Activated T-helper 17 cell treated with anti-CD3 and anti-CD28 coated beads, Interleukin-2, amount 50 U/mL, for 72 hours (primary cell): ENCODE measurements around the gene DAB2IP. TPM values are rescaled to one million over a fixed set of nuclear protein-coding genes. Genes with fewer than 3 reads are reported as not detected.

Source experiments
- ATAC-seq: fragments of 150-1000 bp; cut with Tn5 transposase; replicated peaks from 2 replicates; pipeline ENCODE4 v1.10.0; 2021; ENCODE audit warnings: mild to moderate bottlenecking, moderate library complexity
- H3K27ac Mint-ChIP-seq: one replicate; pipeline ENCODE4 v1.8.0; 2022; ENCODE audit warnings: mixed read lengths
- H3K27me3 Mint-ChIP-seq: one replicate; pipeline ENCODE4 v1.8.0; 2022; ENCODE audit warnings: mixed read lengths
- H3K36me3 Mint-ChIP-seq: one replicate; pipeline ENCODE4 v1.8.0; 2022; ENCODE audit warnings: low read depth, mild to moderate bottlenecking, mixed read lengths
- H3K4me1 Mint-ChIP-seq: one replicate; pipeline ENCODE4 v1.8.0; 2022; ENCODE audit warnings: mixed read lengths
- H3K4me3 Mint-ChIP-seq: one replicate; pipeline ENCODE4 v1.8.0; 2022; ENCODE audit warnings: mild to moderate bottlenecking, mixed read lengths
- H3K9me3 Mint-ChIP-seq: one replicate; pipeline ENCODE4 v1.8.0; 2022; ENCODE audit warnings: mixed read lengths
- total RNA-seq, 2 donors: library from RNA; stranded (reverse); gene quantifications; one replicate each; pipeline ENCODE4 v1.2.3, GENCODE V29; 2022

Gene DAB2IP
- total RNA-seq, 2 donors from 2014 or later = 0.09 TPM; not detected in 1

GRCh38 chr9:121827251-121827967 lies 176.0 kb downstream of the DAB2IP start:
- Mint-ChIP-seq H3K4me1 (no peaks in the 10 kb centered on the region), H3K4me3 (no peak overlapping the region), H3K27me3 (no peaks in the 10 kb centered on the region), H3K9me3 (no peaks in the 10 kb centered on the region), H3K27ac (no peak overlapping the region), H3K36me3 (no peaks in the 10 kb centered on the region)
- no peak for ATAC-seq

- no peak overlapping the region for H3K27ac Mint-ChIP-seq
- no peaks in the 10 kb centered on the region for H3K4me1 Mint-ChIP-seq
- ATAC-seq = no peak
- no peaks in the 10 kb centered on the region for H3K36me3 Mint-ChIP-seq
- no peaks in the 10 kb centered on the region for H3K27me3 Mint-ChIP-seq
- H3K9me3 Mint-ChIP-seq = no peaks in the 10 kb centered on the region
- H3K4me3 Mint-ChIP-seq = no peak overlapping the region
Observed at GRCh38 chr9:121830441-121831140, 179.2 kb downstream of the DAB2IP start.

- Mint-ChIP-seq H3K36me3 (no peaks in the 10 kb centered on the region), H3K9me3 (no peaks in the 10 kb centered on the region), H3K4me1 (no peaks in the 10 kb centered on the region), H3K4me3 (no peak overlapping the region), H3K27me3 (no peaks in the 10 kb centered on the region), H3K27ac (no peak overlapping the region)
- ATAC-seq = no peak
Observed at GRCh38 chr9:121831869-121832268, 180.4 kb downstream of the DAB2IP start.

GRCh38 chr9:121833061-121833460 lies 181.6 kb downstream of the DAB2IP start:
- H3K27ac Mint-ChIP-seq = no peak overlapping the region
- no peaks in the 10 kb centered on the region for H3K4me1 Mint-ChIP-seq
- H3K36me3 Mint-ChIP-seq = no peaks in the 10 kb centered on the region
- no peak for ATAC-seq
- no peak overlapping the region for H3K4me3 Mint-ChIP-seq
- H3K9me3 Mint-ChIP-seq = no peaks in the 10 kb centered on the region
- H3K27me3 Mint-ChIP-seq = no peaks in the 10 kb centered on the region

Other genes starting within 250 kb of the DAB2IP start
- not detected for gene GGTA1, start 151.8 kb upstream of the DAB2IP start, total RNA-seq